Loucy (cell line): ENCODE results near the gene KIF11.

Source experiments
- H2AFZ ChIP-seq: fragments of 200-600 bp; sonication (generic); 2 replicates; pipeline ENCODE4 v1.6.0; 2016; ENCODE audit warnings: antibody characterized with exemption, mild to moderate bottlenecking, low read length, moderate library complexity
- H3F3A ChIP-seq: fragments of 200-600 bp; 2 replicates; pipeline ENCODE4 v1.6.0; 2016; ENCODE audit warnings: antibody characterized with exemption, low read depth, mild to moderate bottlenecking
- H3K27me3 ChIP-seq: fragments of 200-600 bp; sonication (generic); 2 replicates; pipeline ENCODE4 v1.6.1; 2014; ENCODE audit warnings: low read length, mild to moderate bottlenecking; ENCODE audit not compliant: insufficient read depth, poor library complexity, severe bottlenecking
- H3K36me3 ChIP-seq: fragments of 200-600 bp; sonication (generic); 2 replicates; pipeline ENCODE4 v1.6.1; 2016; ENCODE audit warnings: low read length; ENCODE audit not compliant: insufficient read depth
- H3K4me1 ChIP-seq: fragments of 200-600 bp; sonication (generic); 2 replicates; pipeline ENCODE4 v1.5.1; 2014; ENCODE audit warnings: low read length, mild to moderate bottlenecking; ENCODE audit not compliant: insufficient read depth, poor library complexity, severe bottlenecking
- H3K4me2 ChIP-seq: fragments of 200-600 bp; sonication (generic); 2 replicates; pipeline ENCODE4 v1.6.0; 2014; ENCODE audit warnings: antibody characterized with exemption, low read length, low read depth, mild to moderate bottlenecking; ENCODE audit not compliant: poor library complexity, severe bottlenecking
- H3K4me3 ChIP-seq: fragments of 200-600 bp; sonication (generic); 2 replicates; pipeline ENCODE4 v1.5.1; 2014; ENCODE audit warnings: low read length, mild to moderate bottlenecking, mixed read lengths; ENCODE audit not compliant: poor library complexity, severe bottlenecking
- H3K79me2 ChIP-seq: fragments of 200-600 bp; sonication (generic); 2 replicates; pipeline ENCODE4 v1.6.1; 2014; ENCODE audit warnings: low read length; ENCODE audit not compliant: insufficient read depth
- H3K9ac ChIP-seq: fragments of 200-600 bp; sonication (generic); 2 replicates; pipeline ENCODE4 v1.6.0; 2014; ENCODE audit warnings: mild to moderate bottlenecking, low read depth, low read length, moderate library complexity; ENCODE audit not compliant: poor library complexity, severe bottlenecking
- H3K9me2 ChIP-seq: fragments of 200-600 bp; sonication (generic); replicated peaks from 2 replicates; pipeline ENCODE4 v1.6.1; 2016; ENCODE audit warnings: low read depth, low read length, mixed read lengths
- H3K9me3 ChIP-seq: fragments of 200-600 bp; sonication (generic); 2 replicates; pipeline ENCODE4 v1.6.1; 2014; ENCODE audit warnings: mild to moderate bottlenecking, antibody characterized with exemption, low read length, low read depth; ENCODE audit not compliant: insufficient read depth
- H4K20me1 ChIP-seq: fragments of 200-600 bp; sonication (generic); 2 replicates; pipeline ENCODE4 v1.6.0; 2014; ENCODE audit warnings: antibody characterized with exemption, low read length, mild to moderate bottlenecking; ENCODE audit not compliant: insufficient read depth, poor library complexity, severe bottlenecking
- EZH2phosphoT487 ChIP-seq: fragments of 200-600 bp; IDR thresholded peaks from 2 replicates; pipeline ENCODE4 v1.6.1; 2018; ENCODE audit warnings: antibody characterized with exemption, mild to moderate bottlenecking, moderate library complexity, borderline replicate concordance
- TF ChIP-seq, protein P1 (sequence below): fragments of 200-600 bp; sonication (generic); conservative IDR thresholded peaks from 2 replicates; pipeline ENCODE4 v1.5.1; 2014; ENCODE audit warnings: mild to moderate bottlenecking, antibody characterized with exemption, low read length

Gene KIF11

DNA sequence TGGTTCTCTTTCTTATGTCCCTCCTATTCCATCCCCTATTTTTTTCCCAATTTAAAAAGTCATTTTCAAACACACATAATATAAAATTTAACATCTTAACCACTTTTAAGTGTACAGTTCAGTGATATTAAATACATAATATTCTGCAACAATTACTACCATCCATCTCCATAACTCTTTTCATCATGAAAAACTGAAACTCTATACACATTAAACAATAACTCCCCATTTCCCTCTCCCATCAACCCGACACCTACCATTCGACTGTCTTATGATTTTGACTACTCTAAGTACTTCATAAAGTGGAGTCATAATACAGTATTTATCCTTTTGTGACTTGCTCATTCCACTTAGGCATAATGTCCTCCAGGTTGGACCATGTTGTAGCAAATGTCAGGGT lies 2.6 kb downstream of the KIF11 start:
- peak overlapping the region; percentile 99 for H3K4me2 ChIP-seq
- peak overlapping the region; percentile 87 for H3K9ac ChIP-seq
- no peaks in the 10 kb centered on the region for H3K36me3 ChIP-seq
- TF ChIP-seq EZH2phosphoT487 = no peak
- TF ChIP-seq, protein P1, sequence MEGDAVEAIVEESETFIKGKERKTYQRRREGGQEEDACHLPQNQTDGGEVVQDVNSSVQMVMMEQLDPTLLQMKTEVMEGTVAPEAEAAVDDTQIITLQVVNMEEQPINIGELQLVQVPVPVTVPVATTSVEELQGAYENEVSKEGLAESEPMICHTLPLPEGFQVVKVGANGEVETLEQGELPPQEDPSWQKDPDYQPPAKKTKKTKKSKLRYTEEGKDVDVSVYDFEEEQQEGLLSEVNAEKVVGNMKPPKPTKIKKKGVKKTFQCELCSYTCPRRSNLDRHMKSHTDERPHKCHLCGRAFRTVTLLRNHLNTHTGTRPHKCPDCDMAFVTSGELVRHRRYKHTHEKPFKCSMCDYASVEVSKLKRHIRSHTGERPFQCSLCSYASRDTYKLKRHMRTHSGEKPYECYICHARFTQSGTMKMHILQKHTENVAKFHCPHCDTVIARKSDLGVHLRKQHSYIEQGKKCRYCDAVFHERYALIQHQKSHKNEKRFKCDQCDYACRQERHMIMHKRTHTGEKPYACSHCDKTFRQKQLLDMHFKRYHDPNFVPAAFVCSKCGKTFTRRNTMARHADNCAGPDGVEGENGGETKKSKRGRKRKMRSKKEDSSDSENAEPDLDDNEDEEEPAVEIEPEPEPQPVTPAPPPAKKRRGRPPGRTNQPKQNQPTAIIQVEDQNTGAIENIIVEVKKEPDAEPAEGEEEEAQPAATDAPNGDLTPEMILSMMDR = no peak
- peaks cover 38% of the 10 kb centered on the region for H3K4me1 ChIP-seq
- H3K9me2 ChIP-seq = no peaks in the 10 kb centered on the region
- peaks cover 82% of the 10 kb centered on the region for H3K79me2 ChIP-seq
- H3K9me3 ChIP-seq = no peaks in the 10 kb centered on the region
- 0 out of 2 replicates have a peak, but pooled peaks cover 3% of the 10 kb centered on the region for H3F3A ChIP-seq
- H3K4me3 ChIP-seq = peak overlapping the region; percentile 84
- H2AFZ ChIP-seq = no peak overlapping the region
- no peaks in the 10 kb centered on the region for H3K27me3 ChIP-seq
- peaks cover 29% of the 10 kb centered on the region for H4K20me1 ChIP-seq

DNA sequence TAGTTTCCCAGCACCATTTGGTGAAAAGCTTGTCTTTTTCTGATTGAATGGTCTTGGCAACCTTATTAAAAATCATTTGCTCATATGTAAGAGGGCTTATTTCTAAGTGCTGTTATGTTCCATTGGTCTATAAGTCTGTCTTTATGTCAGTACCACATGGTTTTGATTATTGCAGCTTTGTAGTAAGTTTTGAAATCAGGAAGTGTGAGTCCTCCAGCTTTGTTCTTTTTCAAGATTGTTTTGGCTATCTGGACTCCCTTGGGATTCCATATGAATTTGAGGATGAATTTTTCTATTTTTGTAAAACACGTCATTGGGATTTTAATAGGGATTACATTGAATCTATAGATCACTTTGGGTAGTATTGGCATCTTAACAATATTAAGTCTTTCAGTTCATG lies 5.4 kb downstream of the KIF11 start:
- Histone ChIP-seq H4K20me1 (peaks cover 38% of the 10 kb centered on the region), H3F3A (no peaks in the 10 kb centered on the region), H3K9ac (no peak overlapping the region), H3K9me2 (no peaks in the 10 kb centered on the region), H3K36me3 (no peaks in the 10 kb centered on the region), H3K4me3 (peak overlapping the region; percentile 84), H2AFZ (no peak overlapping the region), H3K9me3 (no peaks in the 10 kb centered on the region), H3K4me1 (peaks cover 44% of the 10 kb centered on the region), H3K27me3 (no peaks in the 10 kb centered on the region), H3K79me2 (peaks cover 99% of the 10 kb centered on the region), H3K4me2 (peak overlapping the region; percentile 99)
- no peak for TF ChIP-seq EZH2phosphoT487
- TF ChIP-seq, protein P1 = no peak

DNA sequence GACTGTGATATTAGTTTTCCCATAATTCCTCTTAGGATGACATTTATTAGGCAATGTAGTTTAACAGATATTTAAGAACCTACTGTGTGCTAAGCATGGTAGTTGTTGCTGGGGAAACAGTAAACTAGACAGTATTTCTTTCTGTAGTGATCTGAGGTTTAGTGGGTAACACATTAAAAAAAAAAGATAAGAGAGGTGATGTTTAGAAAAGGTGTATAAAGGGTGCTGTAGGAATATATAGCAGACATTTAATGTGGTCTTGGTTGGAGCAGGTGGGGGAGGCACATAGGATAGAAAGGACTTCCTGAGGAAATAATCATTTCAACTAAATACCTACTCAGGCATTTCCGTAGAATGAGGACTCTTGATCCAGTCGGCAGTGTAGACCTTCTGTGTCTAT lies 11.9 kb downstream of the KIF11 start:
- peaks cover 88% of the 10 kb centered on the region for H3K79me2 ChIP-seq
- H3K9me2 ChIP-seq = no peaks in the 10 kb centered on the region
- no peak overlapping the region for H3K9ac ChIP-seq
- no peaks in the 10 kb centered on the region for H3K27me3 ChIP-seq
- peaks cover 36% of the 10 kb centered on the region for H4K20me1 ChIP-seq
- no peaks in the 10 kb centered on the region for H3K9me3 ChIP-seq
- no peaks in the 10 kb centered on the region for H3F3A ChIP-seq
- H2AFZ ChIP-seq = no peak overlapping the region
- H3K4me2 ChIP-seq = peak overlapping the region; percentile 59
- H3K36me3 ChIP-seq = peaks cover 38% of the 10 kb centered on the region; the same call in 1 of the 2 replicates
- peak overlapping the region; percentile 31 for H3K4me3 ChIP-seq
- peaks cover 29% of the 10 kb centered on the region for H3K4me1 ChIP-seq
- no peak for TF ChIP-seq EZH2phosphoT487
- TF ChIP-seq, protein P1 = no peak
